Left forelimb (tissue), 1 donor: ENCODE data around the gene MCEMP1.
A peak's percentile ranks its signal among the peaks of the same experiment; 100 is the strongest.

Source experiments
- DNase-seq: peaks from one replicate; pipeline ENCODE4 v3.0.0-alpha.2; 2018; ENCODE audit warnings: low spot score

MCEMP1 gene

GRCh38 chr19:7670790-7671189 is 6.1 kb upstream of the MCEMP1 start:
- no peak for DNase-seq

GRCh38 chr19:7672522-7672921 is 4.4 kb upstream of the MCEMP1 start:
- DNase-seq = no peak

GRCh38 chr19:7674010-7675005 is 2.6 kb upstream of the MCEMP1 start:
- DNase-seq = no peak

- DNase-seq = no peak
Measured at GRCh38 chr19:7676376-7676775, 514 bp upstream of the MCEMP1 start.

- DNase-seq = no peak
Measured at GRCh38 chr19:7677669-7678311, 900 bp downstream of the MCEMP1 start.

- DNase-seq = no peak
Measured at GRCh38 chr19:7678971-7679751, 2.3 kb downstream of the MCEMP1 start.

GRCh38 chr19:7679771-7680605 is 3.1 kb downstream of the MCEMP1 start:
- DNase-seq = no peak

GRCh38 chr19:7680606-7681339 is 3.9 kb downstream of the MCEMP1 start, which contains the start of gene TRAPPC5:
TRAPPC5 (plus strand) TSS chr19:7680833; CDS start chr19:7682254, 1,421 bp downstream.
- peak; percentile 94 for DNase-seq

- peak; percentile 77 for DNase-seq
Measured at GRCh38 chr19:7681340-7682174, 4.7 kb downstream of the MCEMP1 start.

GRCh38 chr19:7682175-7682855 is 5.4 kb downstream of the MCEMP1 start:
- no peak for DNase-seq

- DNase-seq = no peak
Measured at GRCh38 chr19:7685546-7686445, 8.9 kb downstream of the MCEMP1 start.

GRCh38 chr19:7687177-7687576 is 10.3 kb downstream of the MCEMP1 start:
- DNase-seq = no peak

GRCh38 chr19:7689165-7689564 is 12.3 kb downstream of the MCEMP1 start:
- no peak for DNase-seq

GRCh38 chr19:7690779-7691258 is 13.9 kb downstream of the MCEMP1 start:
- no peak for DNase-seq

GRCh38 chr19:7691497-7691896 is 14.6 kb downstream of the MCEMP1 start:
- no peak for DNase-seq

GRCh38 chr19:7692417-7693088 is 15.7 kb downstream of the MCEMP1 start:
- DNase-seq = no peak

GRCh38 chr19:7694499-7694898 is 17.6 kb downstream of the MCEMP1 start:
- no peak for DNase-seq
